Measurements from ENCODE around the gene MRTFA.

GRCh38 chr22:40535189-40535512 lies 101.4 kb downstream of the MRTFA start:
- TF ChIP-seq, protein P1, sequence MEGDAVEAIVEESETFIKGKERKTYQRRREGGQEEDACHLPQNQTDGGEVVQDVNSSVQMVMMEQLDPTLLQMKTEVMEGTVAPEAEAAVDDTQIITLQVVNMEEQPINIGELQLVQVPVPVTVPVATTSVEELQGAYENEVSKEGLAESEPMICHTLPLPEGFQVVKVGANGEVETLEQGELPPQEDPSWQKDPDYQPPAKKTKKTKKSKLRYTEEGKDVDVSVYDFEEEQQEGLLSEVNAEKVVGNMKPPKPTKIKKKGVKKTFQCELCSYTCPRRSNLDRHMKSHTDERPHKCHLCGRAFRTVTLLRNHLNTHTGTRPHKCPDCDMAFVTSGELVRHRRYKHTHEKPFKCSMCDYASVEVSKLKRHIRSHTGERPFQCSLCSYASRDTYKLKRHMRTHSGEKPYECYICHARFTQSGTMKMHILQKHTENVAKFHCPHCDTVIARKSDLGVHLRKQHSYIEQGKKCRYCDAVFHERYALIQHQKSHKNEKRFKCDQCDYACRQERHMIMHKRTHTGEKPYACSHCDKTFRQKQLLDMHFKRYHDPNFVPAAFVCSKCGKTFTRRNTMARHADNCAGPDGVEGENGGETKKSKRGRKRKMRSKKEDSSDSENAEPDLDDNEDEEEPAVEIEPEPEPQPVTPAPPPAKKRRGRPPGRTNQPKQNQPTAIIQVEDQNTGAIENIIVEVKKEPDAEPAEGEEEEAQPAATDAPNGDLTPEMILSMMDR (conservative IDR thresholded peaks at IDR 0.05; ENCODE audit: low read length): no peak
- TF ChIP-seq EZH2phosphoT487 (IDR thresholded peaks at IDR 0.05; ENCODE audit: borderline replicate concordance, low read depth, low read length): no peak
